G401 (cell line): ENCODE data around the gene SNUPN. TPM values are rescaled to one million over a fixed set of nuclear protein-coding genes. Genes with fewer than 3 reads are reported as not detected.
"Not testable (repeated sequence)": the region's sequence is repeated elsewhere in the genome, so short reads cannot be mapped to it uniquely, and the experiment has no call there.

Experiments
- DNase-seq: peaks from one replicate; pipeline ENCODE4 v3.0.0-alpha.2; 2015; ENCODE audit warnings: low spot score
- in situ Hi-C: cut with HindIII; loops from 2 replicates; pipeline ENCODE4 v1.10.0; 2016; ENCODE audit warnings: low sequenced_read_pairs, mixed read lengths
- total RNA-seq: library from RNA; depleted of rRNA; stranded (reverse); fragments of >200 nt; shearing (Covaris generic); gene quantifications from 2 replicates; pipeline ENCODE4 v1.2.3, GENCODE V29; 2014

The SNUPN gene
- total RNA-seq, 1 experiment from 2014 or later, result 37.4 TPM

GRCh38 chr15:75591655-75592364, 33.7 kb downstream of the SNUPN start:
- in situ Hi-C loops, result no loop called here
- DNase-seq, result no peak

- no peak for DNase-seq
- in situ Hi-C loops, result no loop called here
These were observed 35.3 kb downstream of the SNUPN start for GRCh38 chr15:75590239-75590638.

DNA sequence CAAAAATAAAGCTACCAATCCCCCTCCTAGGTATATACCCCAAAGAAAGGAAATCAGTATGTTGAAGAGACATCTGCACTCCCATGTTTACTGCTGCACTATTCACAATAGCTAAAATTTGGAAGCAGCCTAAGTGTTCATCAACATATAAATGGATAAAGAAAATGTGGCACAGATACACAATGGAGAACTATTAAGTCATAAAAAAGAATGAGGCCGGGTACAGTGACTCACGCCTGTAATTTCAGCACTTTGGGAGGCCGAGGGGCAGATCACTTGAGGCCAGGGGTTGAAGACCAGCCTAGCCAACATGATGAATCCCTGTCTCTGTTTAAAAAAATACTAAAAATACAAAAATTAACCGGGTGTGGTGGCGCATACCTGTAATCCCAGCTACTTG, 36.5 kb downstream of the SNUPN start:
- in situ Hi-C loops, result no loop called here
- DNase-seq, result no peak

DNA sequence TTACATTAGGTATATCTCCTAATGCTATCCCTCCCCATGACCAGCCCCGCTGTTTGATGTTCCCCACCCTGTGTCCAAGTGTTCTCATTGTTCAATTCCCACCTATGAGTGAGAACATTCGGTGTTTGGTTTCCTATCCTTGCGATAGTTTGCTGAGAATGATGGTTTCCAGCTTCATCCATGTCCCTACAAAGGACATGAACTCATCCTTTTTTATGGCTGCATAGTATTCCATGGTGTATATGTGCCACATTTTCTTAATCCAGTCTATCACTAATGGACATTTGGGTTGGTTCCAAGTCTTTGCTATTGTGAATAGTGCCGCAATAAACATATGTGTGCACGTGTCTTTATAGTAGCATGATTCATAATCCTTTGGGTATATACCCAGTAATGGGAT, 39.1 kb downstream of the SNUPN start:
- DNase-seq, in situ Hi-C loops: not testable (repeated sequence)

DNA sequence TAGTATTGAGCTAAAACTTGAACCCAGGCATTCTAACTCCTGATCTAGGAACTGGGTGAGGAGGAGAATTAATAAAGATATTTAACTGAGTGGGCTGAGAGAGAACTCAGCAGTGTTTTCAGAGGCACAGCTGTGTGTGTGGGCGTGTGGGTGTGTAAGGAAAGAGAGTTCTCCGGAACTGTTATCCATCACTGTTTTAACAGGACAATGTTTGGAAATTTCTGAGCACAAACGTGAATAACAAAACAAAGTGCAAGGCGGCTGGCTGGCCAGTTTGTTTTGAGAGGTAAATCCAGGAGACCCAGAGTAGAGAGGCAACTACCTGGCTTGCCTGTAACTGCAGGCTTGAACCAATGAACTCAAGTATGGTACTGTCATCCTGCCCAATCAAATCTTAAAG, 41.4 kb downstream of the SNUPN start:
- in situ Hi-C loops, result no loop called here

GRCh38 chr15:75583701-75584100, 41.8 kb downstream of the SNUPN start:
- in situ Hi-C loops, result no loop called here
- DNase-seq, result no peak

More for the DNA sequence above, 41.4 kb downstream of the SNUPN start:
- DNase-seq, result no peak

DNA sequence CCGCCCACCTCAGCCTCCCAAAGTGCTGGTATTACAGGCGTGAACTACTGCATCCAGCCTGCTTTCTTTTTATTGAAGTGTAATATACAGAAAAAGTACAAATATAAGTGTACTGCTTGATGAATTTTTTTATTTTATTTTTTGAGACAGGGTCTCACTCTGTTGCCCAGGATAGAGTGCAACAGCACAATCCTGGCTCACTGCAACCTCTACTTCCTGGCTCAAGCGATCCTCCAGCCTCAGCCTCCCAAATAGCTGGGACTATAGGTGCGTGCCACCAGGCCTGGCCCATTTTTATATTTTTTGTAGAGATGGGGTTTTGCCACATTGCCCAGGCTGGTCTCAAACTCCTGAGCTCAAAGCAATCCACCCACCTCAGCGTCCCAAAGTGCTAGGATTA, 42.6 kb downstream of the SNUPN start:
- DNase-seq, in situ Hi-C loops: not testable (repeated sequence)

DNA sequence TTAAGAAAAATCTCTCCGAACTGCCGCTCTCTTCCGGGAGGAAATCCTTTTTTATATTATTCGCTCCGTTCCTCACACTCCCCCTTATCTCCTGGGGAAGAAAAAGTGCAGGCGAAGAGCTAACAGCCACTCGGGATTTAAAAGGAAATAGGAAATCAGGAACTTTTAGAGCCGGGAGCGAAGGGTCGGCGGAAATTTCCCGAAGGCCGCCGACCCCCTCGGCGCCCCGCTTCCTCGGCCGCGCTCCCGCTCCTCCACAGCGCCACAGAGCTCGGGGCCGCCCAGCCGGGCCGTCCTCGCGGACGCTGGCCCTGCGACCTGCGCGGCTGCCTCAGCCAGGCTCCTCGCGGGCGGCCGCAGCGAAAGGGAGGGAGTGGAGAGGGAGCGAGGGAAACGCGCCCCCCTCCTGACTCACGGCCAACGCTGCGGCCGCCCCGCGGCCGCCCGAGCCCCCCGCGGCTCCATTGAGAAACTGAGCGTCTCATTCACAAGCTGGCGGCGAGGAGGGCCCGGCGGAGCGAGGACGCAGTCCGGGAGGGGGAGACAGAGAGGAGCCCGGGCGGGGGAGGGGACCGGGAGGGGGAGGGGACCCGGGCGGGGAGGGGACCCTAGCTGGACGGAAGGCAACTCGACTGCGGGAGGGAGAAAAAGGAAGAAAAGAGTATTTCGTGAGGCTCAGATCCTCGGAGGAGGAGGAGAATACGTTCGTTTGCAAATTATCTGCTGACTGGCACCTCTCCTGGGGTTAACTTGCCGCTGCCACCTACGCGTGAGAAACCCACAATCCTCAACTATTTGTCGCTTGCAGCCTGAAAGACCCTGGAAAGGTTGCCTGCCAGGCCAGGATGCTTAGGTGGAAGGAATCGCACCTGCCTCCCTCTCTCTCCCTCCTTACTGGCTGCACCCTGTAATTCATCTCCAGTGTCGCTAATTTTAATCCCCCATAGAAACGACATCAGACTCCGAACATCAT, 46.3 kb downstream of the SNUPN start, which contains the start of gene PTPN9:
Gene PTPN9, minus strand, starts transcription at position 368 of the 973 bp plus-strand sequence. CDS start 539 bp downstream, outside the sequence.
- in situ Hi-C loops, result no loop called here
- DNase-seq, result peak; percentile 84

DNA sequence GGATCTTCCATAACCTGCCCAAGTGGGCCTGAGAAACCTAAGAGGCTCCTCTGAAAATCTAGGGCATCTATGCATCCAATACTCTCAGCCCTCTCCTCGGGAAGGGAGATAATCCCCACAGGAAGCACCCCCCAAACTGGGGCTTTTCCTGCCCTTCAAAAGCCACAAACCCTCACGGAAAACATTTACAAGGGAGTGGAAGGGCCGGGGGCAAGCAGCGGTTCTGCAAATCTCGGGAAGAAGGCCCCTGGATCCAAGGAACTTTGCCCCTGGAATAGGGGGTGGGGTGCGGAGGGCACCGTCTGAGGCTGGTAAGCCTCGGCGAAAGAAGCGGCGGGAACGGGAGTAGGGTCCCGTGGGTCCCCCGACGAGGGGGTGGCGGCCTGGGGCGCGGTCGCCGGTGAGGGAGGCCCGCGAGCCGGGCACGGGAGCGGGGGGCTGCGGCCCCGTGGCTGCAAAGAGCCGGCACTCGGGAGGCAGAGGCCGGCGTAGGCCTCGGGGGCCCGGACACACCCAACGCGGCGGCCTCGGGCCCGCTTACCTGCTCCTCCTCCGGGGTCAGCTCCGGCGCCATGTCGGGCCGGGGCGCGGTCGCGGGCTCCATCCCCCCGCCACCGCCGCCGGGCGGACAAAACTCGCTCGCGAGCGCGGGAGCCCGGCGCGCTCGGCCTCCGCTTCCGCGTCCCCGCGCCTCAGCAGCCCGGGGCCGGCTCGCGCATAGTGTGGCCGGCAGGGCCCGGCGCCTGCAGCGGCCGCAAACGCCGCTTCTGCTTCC, 47.2 kb downstream of the SNUPN start:
- peak; percentile 32 for DNase-seq
- in situ Hi-C loops, result no loop called here

- peak; percentile 63 for DNase-seq
- in situ Hi-C loops, result no loop called here
These were observed 47.9 kb downstream of the SNUPN start for GRCh38 chr15:75577401-75578172.

DNA sequence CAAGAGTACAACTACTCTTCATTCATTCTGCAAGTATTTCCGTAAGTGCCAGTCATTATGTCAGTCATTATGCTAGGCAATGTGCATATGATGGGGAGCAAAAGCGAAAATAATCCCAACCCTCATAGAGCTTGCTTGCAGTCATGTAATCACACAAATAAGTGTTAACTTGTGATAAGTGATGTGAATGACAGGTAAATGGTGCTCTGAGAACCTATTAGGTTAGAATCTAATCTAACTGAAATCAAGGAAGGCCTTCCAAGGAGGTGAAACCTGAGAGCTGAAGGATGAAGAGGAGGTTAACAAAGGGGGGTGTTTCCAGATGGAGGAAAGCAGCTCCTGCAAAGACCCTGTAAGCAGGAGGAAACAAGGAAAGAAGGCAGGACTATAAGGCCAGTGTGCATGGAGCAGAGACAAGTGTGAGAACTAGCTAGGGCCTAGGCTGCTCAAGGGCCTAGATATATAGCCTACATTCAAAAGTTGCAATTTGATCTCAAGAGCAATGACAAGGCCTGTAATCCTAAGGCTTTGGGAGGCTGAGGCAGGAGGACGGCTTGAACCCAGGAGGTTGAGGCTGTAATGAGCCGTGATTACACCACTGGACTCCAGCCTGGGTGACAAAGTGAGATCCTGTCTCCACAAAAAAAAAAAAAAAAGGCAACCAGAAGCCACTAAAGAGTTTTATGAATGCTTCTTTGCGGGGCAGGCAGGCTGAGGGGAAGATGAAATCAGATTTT, 51.7 kb downstream of the SNUPN start:
- in situ Hi-C loops, result no loop called here
- no peak for DNase-seq

DNA sequence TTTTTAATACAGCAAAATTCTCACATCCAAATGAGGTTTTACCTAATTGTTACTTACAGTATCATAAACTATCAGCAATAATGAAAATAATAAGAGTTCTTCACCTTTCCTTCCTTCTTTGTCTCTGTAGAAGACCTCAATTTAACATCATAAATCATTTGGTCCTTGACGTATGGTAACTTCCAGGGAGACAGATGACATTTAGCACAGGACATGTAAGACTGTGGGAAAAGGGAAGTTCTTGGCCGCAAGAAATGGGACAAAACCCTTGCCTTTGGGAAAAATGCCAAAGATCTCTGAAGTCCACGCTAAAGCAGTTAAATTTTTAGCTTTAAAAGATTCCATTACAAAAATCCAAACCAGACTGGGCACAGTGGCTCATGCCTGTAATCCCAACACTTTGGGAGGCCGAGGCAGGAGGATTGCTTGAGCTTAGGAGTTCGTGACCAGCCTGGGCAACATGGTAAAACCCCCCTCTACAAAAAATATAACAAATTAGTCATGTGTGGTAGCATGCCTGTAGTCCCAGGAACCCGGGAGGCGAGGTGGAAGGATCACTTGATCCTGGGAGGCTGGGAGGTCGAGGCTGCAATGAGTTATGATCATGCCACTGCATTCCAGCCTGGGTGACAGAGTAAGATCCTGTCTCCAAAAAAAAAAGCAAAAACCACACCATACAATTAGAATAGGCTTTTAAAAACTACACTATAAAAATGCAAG, 55.2 kb downstream of the SNUPN start:
- peak; percentile 13 for DNase-seq
- in situ Hi-C loops, result no loop called here

DNA sequence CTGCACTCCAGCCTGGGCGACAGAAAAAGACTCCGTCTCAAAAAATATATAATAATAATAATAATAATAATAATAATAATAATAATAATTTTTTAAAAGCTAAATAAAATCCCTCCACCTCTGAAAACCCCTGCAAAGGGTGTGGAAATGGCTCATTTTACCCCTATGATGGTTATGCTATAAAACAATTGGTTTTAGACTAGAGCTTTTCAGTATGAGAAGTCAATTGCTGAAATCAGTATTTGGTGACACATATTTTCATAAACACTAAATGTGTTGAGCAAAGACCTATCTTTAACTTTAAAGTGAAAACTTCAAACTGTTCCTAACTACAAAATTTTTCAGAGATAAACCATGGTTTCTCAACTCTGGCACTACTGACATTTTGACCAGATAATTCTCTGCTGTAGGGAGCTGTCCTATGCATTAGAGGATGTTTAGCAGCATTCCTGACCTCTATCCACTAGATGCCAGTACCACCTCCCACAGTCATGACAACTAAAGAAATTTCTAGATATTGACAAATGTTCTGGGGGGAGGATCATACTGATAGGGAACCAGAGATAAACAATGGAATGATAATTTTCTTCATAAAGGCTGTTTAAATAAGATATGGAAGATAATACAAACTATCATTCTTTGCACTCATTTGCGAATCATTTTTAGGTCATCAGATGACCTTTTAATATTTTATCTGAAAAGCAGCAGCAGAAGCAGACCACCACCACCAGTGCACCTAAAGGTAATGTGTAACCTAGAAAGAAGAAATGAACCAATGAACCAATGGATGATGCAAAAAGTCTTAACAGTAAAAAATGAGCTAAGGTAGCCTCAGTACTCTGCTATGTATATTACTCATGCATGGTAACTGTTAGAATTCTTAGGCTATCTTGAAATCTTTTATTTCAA, 60.2 kb downstream of the SNUPN start:
- in situ Hi-C loops, result no loop called here
- DNase-seq, result no peak

GRCh38 chr15:75561888-75562287, 63.6 kb downstream of the SNUPN start:
- in situ Hi-C loops, result no loop called here
- no peak for DNase-seq

DNA sequence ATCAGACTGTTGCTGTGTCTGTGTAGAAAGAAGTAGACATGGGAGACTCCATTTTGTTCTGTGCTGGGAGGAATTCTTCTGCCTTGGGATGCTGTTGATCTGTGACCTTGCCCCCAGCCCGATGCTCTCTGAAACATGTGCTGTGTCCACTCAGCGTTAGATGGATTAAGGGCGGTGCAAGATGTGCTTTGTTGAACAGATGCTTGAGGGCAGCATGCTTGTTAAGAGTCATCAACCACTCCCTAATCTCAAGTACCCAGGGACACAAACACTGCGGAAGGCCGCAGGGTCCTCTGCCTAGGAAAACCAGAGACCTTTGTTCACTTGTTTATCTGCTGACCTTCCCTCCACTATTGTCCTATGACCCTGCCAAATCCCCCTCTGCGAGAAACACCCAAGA, 66.2 kb downstream of the SNUPN start:
- in situ Hi-C loops, DNase-seq: not testable (repeated sequence)

DNA sequence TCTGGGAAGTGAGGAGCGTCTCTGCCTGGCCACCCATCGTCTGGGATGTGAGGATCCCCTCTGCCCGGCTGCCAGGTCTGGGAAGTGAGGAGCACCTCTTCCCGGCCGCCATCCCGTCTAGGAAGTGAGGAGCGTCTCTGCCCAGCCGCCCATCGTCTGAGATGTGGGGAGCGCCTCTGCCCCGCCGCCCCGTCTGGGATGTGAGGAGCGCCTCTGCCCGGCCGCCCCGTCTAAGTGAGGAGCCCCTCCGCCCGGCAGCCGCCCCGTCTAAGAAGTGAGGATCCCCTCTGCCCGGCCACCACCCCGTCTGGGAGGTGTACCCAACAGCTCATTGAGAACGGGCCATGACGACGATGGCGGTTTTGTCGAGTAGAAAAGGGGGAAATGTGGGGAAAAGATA, 66.6 kb downstream of the SNUPN start:
- DNase-seq, in situ Hi-C loops: not testable (repeated sequence)
